HS-5 (cell line): ENCODE measurements around the gene NFKBIE.

Experiments used
- DNase-seq: peaks from one replicate; pipeline ENCODE4 v3.0.0-alpha.2; 2012; ENCODE audit warnings: low read depth

Gene NFKBIE

DNA sequence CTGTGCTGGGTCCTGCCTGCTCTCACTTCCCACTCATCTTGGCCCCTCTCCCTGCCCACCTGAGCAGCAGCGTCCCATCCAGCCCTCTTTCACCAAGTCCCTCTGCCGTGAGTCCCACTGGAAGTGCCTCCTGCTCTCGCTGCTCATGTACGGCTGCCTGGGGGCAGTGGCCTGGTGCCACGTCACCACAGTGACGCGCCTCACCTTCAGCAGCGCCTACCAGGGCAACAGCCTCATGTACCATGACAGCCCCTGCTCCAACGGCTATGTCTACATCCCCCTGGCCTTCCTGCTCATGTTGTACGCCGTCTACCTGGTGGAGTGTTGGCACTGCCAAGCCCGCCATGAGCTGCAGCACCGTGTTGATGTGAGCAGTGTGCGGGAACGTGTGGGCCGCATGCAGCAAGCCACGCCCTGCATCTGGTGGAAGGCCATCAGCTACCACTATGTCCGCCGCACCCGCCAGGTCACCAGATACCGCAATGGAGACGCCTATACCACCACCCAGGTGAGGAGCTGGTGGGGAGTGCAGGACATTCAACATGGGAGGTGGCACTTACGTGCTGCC is 7.7 kb upstream of the NFKBIE start:
- no peak for DNase-seq

DNA sequence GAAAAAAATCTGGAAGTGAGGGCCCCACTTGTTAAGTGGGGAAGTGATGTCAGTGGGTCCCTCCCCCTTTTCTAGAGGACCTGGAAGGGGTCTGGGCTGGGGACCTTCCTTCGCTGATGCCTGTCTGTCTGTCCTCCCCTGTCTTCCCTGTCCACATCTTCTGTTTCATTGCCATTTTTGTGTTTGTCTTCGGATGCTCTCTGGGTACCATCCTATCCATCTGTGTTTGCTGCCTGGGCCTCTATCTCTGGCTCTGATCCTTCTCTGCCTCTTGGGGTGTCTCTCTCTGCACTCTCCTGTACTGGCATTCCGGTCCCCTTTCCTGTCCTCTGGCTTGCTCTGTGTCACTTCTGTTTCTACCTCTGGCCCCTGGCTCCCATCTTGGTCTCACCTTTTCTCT is 7.2 kb upstream of the NFKBIE start:
- no peak for DNase-seq

DNA sequence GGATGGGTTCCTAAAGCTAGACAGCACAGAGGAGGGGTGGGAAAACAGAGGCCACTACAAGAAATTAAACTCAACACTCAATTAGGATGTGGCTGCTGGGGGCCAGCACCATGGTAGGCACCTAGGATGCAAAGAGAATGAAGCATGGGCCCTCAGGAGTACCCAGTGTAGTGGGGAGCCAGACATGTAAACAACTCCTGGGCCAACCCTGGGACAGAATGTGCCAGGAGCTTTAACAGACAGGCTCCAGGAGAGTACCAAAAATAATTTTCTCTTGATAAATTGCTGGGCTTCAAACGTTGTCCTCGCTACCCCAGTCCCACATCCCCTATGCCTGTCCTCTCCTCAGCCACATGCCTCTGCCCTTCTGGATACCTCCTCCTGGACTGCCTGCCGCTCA is 6.6 kb upstream of the NFKBIE start:
- no peak for DNase-seq

DNA sequence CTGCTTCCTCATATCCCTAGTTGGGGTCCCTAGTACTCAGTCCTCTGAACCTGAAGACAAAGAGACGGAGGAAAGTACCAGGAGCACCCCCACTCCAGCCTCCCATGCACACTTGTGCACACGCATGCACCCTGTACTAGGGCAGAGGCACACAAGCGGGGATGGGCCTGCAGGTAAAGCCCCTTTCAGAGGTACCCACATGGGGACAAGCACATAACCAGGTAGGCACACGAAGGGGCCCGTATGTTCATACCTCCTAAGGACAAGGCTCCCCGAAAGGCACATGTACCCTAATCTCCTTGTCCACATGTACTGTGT is 6.0 kb upstream of the NFKBIE start:
- no peak for DNase-seq

DNA sequence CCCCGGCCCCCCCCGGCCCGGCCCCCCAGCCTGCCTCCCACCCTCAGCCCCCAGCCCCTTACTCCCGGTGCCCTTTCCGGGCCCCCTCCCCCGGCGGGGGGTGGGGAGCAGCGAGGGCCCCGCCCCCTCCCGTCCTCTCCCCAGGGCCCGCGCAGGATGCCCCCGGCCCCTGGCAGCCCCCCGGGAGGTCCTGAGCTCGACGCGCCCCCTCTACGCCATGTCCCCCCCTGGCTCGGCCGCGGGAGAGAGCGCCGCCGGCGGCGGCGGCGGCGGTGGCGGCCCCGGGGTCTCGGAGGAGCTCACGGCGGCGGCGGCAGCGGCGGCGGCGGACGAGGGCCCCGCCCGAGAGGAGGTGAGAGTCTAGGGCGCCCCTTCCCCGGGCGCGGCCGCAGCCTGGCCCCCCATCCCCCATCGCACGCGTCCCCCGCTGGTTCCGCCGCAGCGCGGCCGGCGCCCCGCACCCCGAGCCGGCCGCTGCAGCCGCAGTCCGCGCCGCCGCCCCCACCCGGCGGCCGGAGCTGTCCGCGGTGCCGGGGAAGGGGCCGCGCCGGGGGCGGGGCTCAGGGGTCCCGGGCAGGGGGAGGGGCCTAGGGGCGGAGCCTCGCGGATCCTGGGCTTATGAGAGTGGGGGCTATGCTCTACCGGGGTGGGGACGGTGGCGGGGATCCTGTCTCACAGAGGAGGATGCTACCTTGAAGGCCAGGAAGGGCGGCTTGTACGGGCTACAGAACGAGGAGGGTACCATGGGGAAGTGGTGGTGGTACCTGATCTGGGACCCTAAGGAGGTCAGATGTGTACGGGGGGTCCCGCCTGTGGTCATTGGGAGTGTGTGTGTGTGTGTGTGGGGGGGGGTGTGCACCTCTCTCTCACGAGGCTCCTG is 5.4 kb upstream of the NFKBIE start:
- no peak for DNase-seq

DNA sequence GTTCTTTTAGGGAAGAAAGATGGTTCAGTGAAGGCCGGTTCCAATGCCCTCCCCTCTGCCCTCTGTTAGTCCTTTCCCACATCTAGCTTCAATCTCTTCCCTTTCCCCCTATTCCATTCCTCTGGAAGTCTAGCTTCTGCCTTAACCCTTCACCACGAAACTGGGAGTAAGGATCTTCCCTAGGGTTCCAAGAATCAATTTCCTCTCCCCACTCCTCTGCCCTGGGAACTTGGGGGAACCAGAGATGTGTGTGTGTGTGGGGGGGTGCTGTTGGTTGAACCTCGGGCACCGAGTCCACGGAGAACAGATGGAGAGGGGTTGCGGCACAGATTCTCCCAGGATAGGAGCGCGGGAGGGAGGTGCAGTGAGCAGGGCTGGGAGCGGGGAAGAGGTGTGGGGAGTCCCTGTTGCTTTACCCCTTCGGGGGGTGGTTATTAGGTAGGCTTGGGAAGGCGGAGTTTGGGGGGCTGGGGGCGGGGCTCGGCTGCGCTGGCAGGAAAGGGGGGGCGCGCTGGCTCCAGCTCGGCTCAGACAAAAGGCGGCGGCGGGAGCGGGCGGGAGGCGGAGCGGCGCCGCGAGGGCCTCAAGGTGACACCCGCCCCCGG is 4.7 kb upstream of the NFKBIE start, which contains the start of gene TMEM151B:
Gene TMEM151B (plus strand): TSS at position 530 of the 605 bp plus-strand sequence. CDS start 293 bp downstream, outside the sequence.
- DNase-seq = no peak

- DNase-seq = no peak
Observed at GRCh38 chr6:44269178-44269920, 4.0 kb upstream of the NFKBIE start.

DNA sequence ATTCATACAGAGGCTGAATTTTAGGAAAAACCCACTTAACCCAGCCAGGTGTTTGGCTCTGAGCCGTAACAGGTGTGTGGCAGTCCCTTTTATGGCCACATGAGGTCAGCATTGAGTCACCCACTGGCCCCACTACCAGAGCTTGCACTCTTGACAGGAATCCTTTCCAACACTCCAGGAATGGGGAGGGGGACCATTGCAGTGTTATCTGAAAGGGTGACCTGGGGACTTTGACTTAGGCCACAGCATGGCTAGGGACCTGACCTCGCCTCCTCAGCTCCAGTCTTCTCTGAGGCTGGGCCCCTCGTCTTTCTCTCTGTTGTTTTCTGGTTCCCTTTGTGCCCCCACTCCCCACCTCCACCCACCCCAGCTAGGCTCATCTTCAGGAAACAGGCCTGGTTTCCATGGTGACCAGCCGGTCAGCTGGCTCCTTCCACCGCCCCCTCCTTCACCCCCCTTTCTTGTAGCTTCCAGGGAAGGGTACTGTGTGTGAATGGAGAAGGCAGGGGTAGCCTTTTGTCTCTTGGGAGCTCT is 2.8 kb upstream of the NFKBIE start:
- no peak for DNase-seq

GRCh38 chr6:44267252-44267651 is 1.9 kb upstream of the NFKBIE start:
- DNase-seq = no peak

DNA sequence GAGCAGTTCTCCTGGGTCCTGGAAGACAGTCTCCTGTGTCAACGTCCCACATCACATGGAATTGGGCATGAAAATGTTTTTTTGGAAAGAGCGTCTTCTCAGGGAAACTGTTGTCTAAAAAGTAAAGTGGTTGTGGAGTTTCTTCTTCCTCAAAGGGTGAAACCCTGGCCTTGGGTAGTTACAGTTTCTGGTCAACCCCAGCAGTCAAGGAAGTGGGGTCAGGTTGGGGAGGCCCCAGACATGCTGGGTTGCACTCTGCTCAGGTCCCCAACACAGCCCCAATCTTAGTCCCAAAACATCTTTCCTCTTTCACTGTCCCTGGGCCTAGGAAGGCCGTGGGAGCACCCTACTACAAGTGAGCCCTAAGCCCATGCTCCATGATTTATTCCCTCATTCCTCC is 996 bp upstream of the NFKBIE start:
- no peak for DNase-seq

DNA sequence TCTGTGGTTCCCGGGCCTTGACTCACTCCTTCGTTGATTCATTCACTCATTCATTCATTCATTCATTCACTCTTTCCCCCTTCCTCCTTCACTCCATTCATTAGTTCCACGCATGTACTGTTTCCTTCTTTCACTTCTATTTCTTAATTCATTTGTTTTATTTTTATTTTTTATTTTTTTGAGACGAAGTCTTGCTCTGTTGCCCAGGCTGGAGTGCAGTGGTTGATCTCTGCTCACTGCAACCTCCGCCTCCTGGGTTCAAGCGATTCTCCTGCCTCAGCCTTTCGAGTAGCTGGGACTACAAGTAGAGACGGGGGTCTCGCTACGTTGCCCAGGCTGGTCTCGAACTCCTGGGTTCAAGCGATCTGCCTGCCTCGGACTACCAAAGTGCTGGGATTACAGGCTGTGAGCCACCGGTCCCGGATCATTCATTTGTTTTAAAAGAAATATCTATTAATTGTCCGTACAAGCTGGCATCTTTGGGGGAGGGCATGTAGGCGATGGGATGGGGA is 427 bp upstream of the NFKBIE start:
- no peak for DNase-seq

GRCh38 chr6:44264154-44265006 is 971 bp downstream of the NFKBIE start:
- DNase-seq = no peak

GRCh38 chr6:44263354-44264100 is 1.8 kb downstream of the NFKBIE start:
- no peak for DNase-seq

DNA sequence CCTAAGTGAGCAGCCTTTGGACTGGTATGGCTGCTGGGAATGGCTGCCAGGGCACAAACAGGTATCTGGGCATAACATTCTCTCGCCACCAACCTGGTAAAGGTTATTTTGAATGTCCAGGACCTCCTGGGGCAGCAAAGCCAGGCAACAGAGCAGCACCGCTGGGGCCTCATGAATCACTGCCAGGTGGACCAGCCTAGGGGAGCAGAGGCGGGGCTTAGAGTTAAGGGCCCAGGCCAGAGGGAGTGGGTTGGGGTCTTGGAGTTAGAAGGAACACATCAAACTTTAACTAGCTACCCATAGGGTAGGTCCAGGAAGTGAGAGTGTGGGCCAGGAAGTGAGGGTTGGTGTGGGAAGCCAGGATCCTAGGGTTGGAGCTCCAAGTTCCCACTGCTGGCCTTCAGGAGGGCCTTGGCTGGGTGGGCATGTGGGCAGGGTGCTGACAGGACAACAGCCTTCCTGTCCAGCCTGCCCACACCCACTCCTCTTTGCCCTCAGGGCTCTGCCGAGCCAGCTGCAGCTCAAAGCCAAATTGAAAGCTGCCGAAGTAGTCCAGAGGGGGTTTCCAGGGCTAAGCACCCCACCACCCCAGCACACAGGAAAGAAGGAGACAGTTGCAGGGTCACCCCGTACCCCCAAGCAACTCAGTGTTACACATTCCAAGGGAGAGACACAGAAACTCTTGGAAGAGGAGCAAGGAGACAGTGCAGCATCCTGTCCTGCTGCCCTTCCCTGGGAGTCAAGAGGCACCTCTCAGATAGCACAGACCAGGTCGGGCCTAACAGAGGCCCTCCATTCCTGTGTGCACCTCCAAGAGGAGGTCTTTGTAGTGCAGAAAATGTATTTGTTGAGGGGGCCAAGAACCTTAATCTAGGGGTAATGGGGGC is 2.6 kb downstream of the NFKBIE start:
- DNase-seq = no peak

GRCh38 chr6:44261581-44261980 is 3.8 kb downstream of the NFKBIE start:
- DNase-seq = no peak

GRCh38 chr6:44260451-44261297 is 4.7 kb downstream of the NFKBIE start:
- no peak for DNase-seq

GRCh38 chr6:44260011-44260410 is 5.3 kb downstream of the NFKBIE start:
- DNase-seq = no peak

DNA sequence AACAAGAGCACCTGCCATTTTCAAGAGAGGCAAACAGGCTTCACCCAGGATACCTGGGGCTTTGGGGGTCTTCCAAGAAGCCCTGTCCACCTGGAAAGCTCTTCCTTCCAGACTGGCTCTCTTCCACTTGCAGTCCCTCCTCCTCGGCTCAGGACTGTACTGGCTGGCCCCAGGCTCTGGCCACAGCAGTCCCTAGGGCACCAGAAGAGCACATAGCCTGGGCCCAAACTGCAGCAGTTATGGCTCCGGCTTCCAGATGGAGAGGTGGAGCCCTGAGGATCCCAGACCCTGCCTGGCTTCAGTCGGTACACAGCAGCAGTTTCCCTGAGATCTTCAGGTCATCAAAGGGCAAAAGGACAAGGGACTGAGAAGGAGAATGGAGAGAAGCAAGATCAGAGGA is 6.4 kb downstream of the NFKBIE start:
- DNase-seq = no peak
